ENCODE results near the gene UBE2E2.

GRCh38 chr3:23213813-23214212, 10.7 kb downstream of the UBE2E2 start:
- TF ChIP-seq EZH2 (IDR thresholded peaks at IDR 0.05; ENCODE audit: insufficient read depth, poor library complexity, severe bottlenecking) = no peak
- no peak for TF ChIP-seq EZH2phosphoT487 (IDR thresholded peaks at IDR 0.05; ENCODE audit: insufficient read depth, low read depth)
